MM.1S (cell line): Measurements from ENCODE around the gene ZNF385D.

Source experiments
- DNase-seq: peaks from one replicate; pipeline ENCODE4 v3.0.0-alpha.2; 2015
- H2AFZ ChIP-seq: fragments of 300-600 bp; sonication (generic); 2 replicates; pipeline ENCODE4 v1.6.0; 2016; ENCODE audit warnings: antibody characterized with exemption, low read length
- H3F3A ChIP-seq: fragments of 300-600 bp; sonication (generic); 2 replicates; pipeline ENCODE4 v1.6.1; 2016; ENCODE audit warnings: mild to moderate bottlenecking, antibody characterized with exemption, low read length, moderate library complexity, mixed read lengths; ENCODE audit not compliant: insufficient read depth
- H3K27ac ChIP-seq: fragments of 300-600 bp; sonication (generic); 2 replicates; pipeline ENCODE4 v1.5.1; 2016; ENCODE audit warnings: mild to moderate bottlenecking, low read length
- H3K27me3 ChIP-seq: fragments of 300-600 bp; sonication (generic); replicated peaks from 2 replicates; pipeline ENCODE4 v1.6.0; 2016; ENCODE audit warnings: low read length; ENCODE audit not compliant: insufficient read depth
- H3K36me3 ChIP-seq: fragments of 300-600 bp; sonication (generic); replicated peaks from 2 replicates; pipeline ENCODE4 v1.6.1; 2016; ENCODE audit warnings: mild to moderate bottlenecking, low read length, mixed read lengths; ENCODE audit not compliant: insufficient read depth
- H3K4me1 ChIP-seq: fragments of 300-600 bp; sonication (generic); 2 replicates; pipeline ENCODE4 v1.6.1; 2016; ENCODE audit warnings: low read length, mixed read lengths
- H3K4me2 ChIP-seq: fragments of 300-600 bp; sonication (generic); 2 replicates; pipeline ENCODE4 v1.6.0; 2016; ENCODE audit warnings: low read depth, low read length
- H3K4me3 ChIP-seq: fragments of 300-600 bp; sonication (generic); 2 replicates; pipeline ENCODE4 v1.5.1; 2016; ENCODE audit warnings: low read length, mixed read lengths
- H3K79me2 ChIP-seq: fragments of 300-600 bp; sonication (generic); 2 replicates; pipeline ENCODE4 v1.6.1; 2016; ENCODE audit warnings: mixed run types, low read length, mixed read lengths
- H3K9ac ChIP-seq: fragments of 300-600 bp; sonication (generic); 2 replicates; pipeline ENCODE4 v1.6.1; 2016; ENCODE audit warnings: low read length, mixed read lengths
- H3K9me2 ChIP-seq: fragments of 300-600 bp; sonication (generic); replicated peaks from 2 replicates; pipeline ENCODE4 v1.6.1; 2016; ENCODE audit warnings: mild to moderate bottlenecking, low read length, mixed read lengths; ENCODE audit not compliant: insufficient read depth
- H3K9me3 ChIP-seq: fragments of 300-600 bp; sonication (generic); replicated peaks from 2 replicates; pipeline ENCODE4 v1.6.1; 2016; ENCODE audit warnings: mild to moderate bottlenecking, low read length, mixed read lengths; ENCODE audit not compliant: insufficient read depth
- H4K20me1 ChIP-seq: fragments of 300-600 bp; sonication (generic); 2 replicates; pipeline ENCODE4 v1.6.1; 2016; ENCODE audit warnings: mild to moderate bottlenecking, low read length, moderate library complexity, mixed read lengths; ENCODE audit not compliant: insufficient read depth
- CTCF ChIP-seq: fragments of 300-600 bp; sonication (generic); IDR thresholded peaks from 2 replicates; pipeline ENCODE4 v1.5.1; 2016; ENCODE audit warnings: antibody characterized with exemption, low read length, mixed read lengths
- EZH2 ChIP-seq: fragments of 300-600 bp; sonication (generic); optimal IDR thresholded peaks from 2 replicates; pipeline ENCODE3; 2017; ENCODE audit warnings: low read depth, mild to moderate bottlenecking, antibody characterized with exemption, low read length, mixed read lengths
- EZH2phosphoT487 ChIP-seq: fragments of 300-600 bp; sonication (generic); IDR thresholded peaks from 2 replicates; pipeline ENCODE4 v1.6.1; 2018; ENCODE audit warnings: antibody characterized with exemption, low read length

The ZNF385D gene

GRCh38 chr3:21508246-21508645 is 242.8 kb downstream of the ZNF385D start:
- Histone ChIP-seq H2AFZ (no peak overlapping the region), H4K20me1 (no peaks in the 10 kb centered on the region), H3K4me1 (no peaks in the 10 kb centered on the region), H3K9me3 (no peaks in the 10 kb centered on the region), H3K36me3 (no peaks in the 10 kb centered on the region), H3K79me2 (no peaks in the 10 kb centered on the region), H3K4me2 (no peak overlapping the region), H3K9ac (no peak overlapping the region), H3K27me3 (no peaks in the 10 kb centered on the region), H3F3A (no peaks in the 10 kb centered on the region), H3K27ac (no peak overlapping the region), H3K9me2 (no peaks in the 10 kb centered on the region), H3K4me3 (no peak overlapping the region)
- no peak for TF ChIP-seq EZH2
- no peak for TF ChIP-seq CTCF
- TF ChIP-seq EZH2phosphoT487, result no peak
- DNase-seq, result no peak

GRCh38 chr3:21505711-21506460 is 245.1 kb downstream of the ZNF385D start:
- Histone ChIP-seq H3K27me3 (no peaks in the 10 kb centered on the region), H3F3A (no peaks in the 10 kb centered on the region), H3K4me2 (no peak overlapping the region), H3K79me2 (no peaks in the 10 kb centered on the region), H3K9me3 (no peaks in the 10 kb centered on the region), H3K9me2 (no peaks in the 10 kb centered on the region), H3K27ac (no peak overlapping the region), H2AFZ (no peak overlapping the region), H3K4me1 (no peaks in the 10 kb centered on the region), H3K9ac (no peak overlapping the region), H4K20me1 (no peaks in the 10 kb centered on the region), H3K36me3 (no peaks in the 10 kb centered on the region), H3K4me3 (no peak overlapping the region)
- TF ChIP-seq CTCF, result no peak
- TF ChIP-seq EZH2phosphoT487, result no peak
- TF ChIP-seq EZH2, result no peak
- DNase-seq, result no peak

- no peak for DNase-seq
- no peak for TF ChIP-seq EZH2
- TF ChIP-seq CTCF, result no peak
- no peak for TF ChIP-seq EZH2phosphoT487
- no peak overlapping the region for H3K4me3 ChIP-seq
- no peaks in the 10 kb centered on the region for H3F3A ChIP-seq
- no peaks in the 10 kb centered on the region for H3K79me2 ChIP-seq
- H3K36me3 ChIP-seq, result no peaks in the 10 kb centered on the region
- H3K9me3 ChIP-seq, result no peaks in the 10 kb centered on the region
- H3K4me1 ChIP-seq, result no peaks in the 10 kb centered on the region
- no peaks in the 10 kb centered on the region for H3K27me3 ChIP-seq
- H3K9ac ChIP-seq, result no peak overlapping the region
- H3K27ac ChIP-seq, result no peak overlapping the region
- no peaks in the 10 kb centered on the region for H3K9me2 ChIP-seq
- no peak overlapping the region for H2AFZ ChIP-seq
- H3K4me2 ChIP-seq, result no peak overlapping the region
- no peaks in the 10 kb centered on the region for H4K20me1 ChIP-seq
Observed at GRCh38 chr3:21502656-21503055, 248.4 kb downstream of the ZNF385D start.
